Endodermal cell (in vitro differentiated cells): ENCODE results near the gene CTBP1. TPM values are rescaled to one million over a fixed set of nuclear protein-coding genes. Genes with fewer than 3 reads are reported as not detected.

Experiments
- DNase-seq: peaks from one replicate; pipeline ENCODE4 v3.0.0-alpha.2; 2017
- H3K27ac ChIP-seq: 2 replicates; pipeline ENCODE4 v1.5.1; 2013; ENCODE audit warnings: mild to moderate bottlenecking, low read depth, low read length, moderate library complexity
- H3K27me3 ChIP-seq: 2 replicates; pipeline ENCODE4 v1.6.1; 2013; ENCODE audit warnings: mild to moderate bottlenecking, low read length, moderate library complexity; ENCODE audit not compliant: insufficient read depth, control insufficient read depth, poor library complexity, severe bottlenecking
- H3K36me3 ChIP-seq: 2 replicates; pipeline ENCODE4 v1.7.0; 2013; ENCODE audit warnings: mild to moderate bottlenecking, low read length, moderate library complexity; ENCODE audit not compliant: control insufficient read depth, insufficient read depth
- H3K4me1 ChIP-seq: one replicate; pipeline ENCODE4 v1.7.0; 2013; ENCODE audit warnings: low read length; ENCODE audit not compliant: control insufficient read depth, insufficient read depth
- H3K4me3 ChIP-seq: 2 replicates; pipeline ENCODE4 v1.5.1; 2013; ENCODE audit warnings: mild to moderate bottlenecking, low read length, moderate library complexity
- H3K9ac ChIP-seq: 2 replicates; pipeline ENCODE4 v1.6.1; 2013; ENCODE audit warnings: mild to moderate bottlenecking, low read length, moderate library complexity; ENCODE audit not compliant: poor library complexity, severe bottlenecking; ENCODE audit errors: extremely low read depth
- H3K9me3 ChIP-seq: 2 replicates; pipeline ENCODE4 v1.6.1; 2013; ENCODE audit warnings: mild to moderate bottlenecking, low read length, moderate library complexity; ENCODE audit not compliant: control insufficient read depth
- H3K27ac Mint-ChIP-seq: 2 replicates; pipeline ENCODE4 v1.8.0; 2020; ENCODE audit warnings: mixed read lengths
- H3K27me3 Mint-ChIP-seq: 2 replicates; pipeline ENCODE4 v1.8.0; 2021; ENCODE audit warnings: mild to moderate bottlenecking, mixed read lengths; ENCODE audit not compliant: insufficient read depth
- H3K36me3 Mint-ChIP-seq: 2 replicates; pipeline ENCODE4 v1.8.0; 2020; ENCODE audit warnings: low read depth, mixed read lengths
- H3K4me1 Mint-ChIP-seq: 2 replicates; pipeline ENCODE4 v1.8.0; 2020; ENCODE audit warnings: mixed read lengths
- H3K4me3 Mint-ChIP-seq: 2 replicates; pipeline ENCODE4 v1.8.0; 2020; ENCODE audit warnings: mild to moderate bottlenecking, moderate library complexity, mixed read lengths
- H3K9me3 Mint-ChIP-seq: 2 replicates; pipeline ENCODE4 v1.8.0; 2020; ENCODE audit warnings: mild to moderate bottlenecking, mixed read lengths
- WGBS, 2 experiments: methylation state at CpG; one replicate each; pipeline versions ENCODE4 v1.1.5 to v1.1.7; 2013; ENCODE audit warnings: missing lambda C conversion rate in 2 of 2, mixed read lengths in 1 of 2; ENCODE audit not compliant: insufficient coverage in 1 of 2, insufficient read length in 1 of 2; 5-methylcytosine and 5-hydroxymethylcytosine counted together
- total RNA-seq, 2 donors: library from RNA; stranded (reverse); fragmentation: NEBNext Ultra II Directional in 1 of 2; extraction: Animal tissue kit (Norgen Biotek cat#: 25700) in 1 of 2; gene quantifications; 2 replicates in 1 of 2; 3 replicates in 1 of 2; pipeline ENCODE4 v1.2.1, GENCODE V29; 2021
- TF ChIP-seq, protein P1 (sequence below): fragments of 200-600 bp; sonication (generic); conservative IDR thresholded peaks from 2 replicates; pipeline ENCODE4 v1.5.0; 2021; ENCODE audit warnings: antibody characterized with exemption, mild to moderate bottlenecking

CTBP1 gene
- total RNA-seq, 2 donors from 2014 or later, result 181 to 189 TPM

- TF ChIP-seq, protein P1, sequence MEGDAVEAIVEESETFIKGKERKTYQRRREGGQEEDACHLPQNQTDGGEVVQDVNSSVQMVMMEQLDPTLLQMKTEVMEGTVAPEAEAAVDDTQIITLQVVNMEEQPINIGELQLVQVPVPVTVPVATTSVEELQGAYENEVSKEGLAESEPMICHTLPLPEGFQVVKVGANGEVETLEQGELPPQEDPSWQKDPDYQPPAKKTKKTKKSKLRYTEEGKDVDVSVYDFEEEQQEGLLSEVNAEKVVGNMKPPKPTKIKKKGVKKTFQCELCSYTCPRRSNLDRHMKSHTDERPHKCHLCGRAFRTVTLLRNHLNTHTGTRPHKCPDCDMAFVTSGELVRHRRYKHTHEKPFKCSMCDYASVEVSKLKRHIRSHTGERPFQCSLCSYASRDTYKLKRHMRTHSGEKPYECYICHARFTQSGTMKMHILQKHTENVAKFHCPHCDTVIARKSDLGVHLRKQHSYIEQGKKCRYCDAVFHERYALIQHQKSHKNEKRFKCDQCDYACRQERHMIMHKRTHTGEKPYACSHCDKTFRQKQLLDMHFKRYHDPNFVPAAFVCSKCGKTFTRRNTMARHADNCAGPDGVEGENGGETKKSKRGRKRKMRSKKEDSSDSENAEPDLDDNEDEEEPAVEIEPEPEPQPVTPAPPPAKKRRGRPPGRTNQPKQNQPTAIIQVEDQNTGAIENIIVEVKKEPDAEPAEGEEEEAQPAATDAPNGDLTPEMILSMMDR, result no peak
- Histone ChIP-seq H3K9ac (no peak overlapping the region), H3K4me3 (no peak overlapping the region), H3K9me3 (no peaks in the 10 kb centered on the region), H3K27me3 (no peaks in the 10 kb centered on the region), H3K4me1 (no peaks in the 10 kb centered on the region), H3K27ac (no peak overlapping the region), H3K36me3 (peaks cover 32% of the 10 kb centered on the region)
- Mint-ChIP-seq H3K9me3 (no peaks in the 10 kb centered on the region), H3K27ac (no peak overlapping the region), H3K4me1 (no peaks in the 10 kb centered on the region), H3K27me3 (no peaks in the 10 kb centered on the region), H3K36me3 (peaks cover 31% of the 10 kb centered on the region), H3K4me3 (no peak overlapping the region)
- 95 to 98% methylated on average over 15 to 21 of the region's 21 CpGs for WGBS, 2 experiments
- no peak for DNase-seq
Measured at GRCh38 chr4:1216869-1217294, 32.0 kb downstream of the CTBP1 start.

DNA sequence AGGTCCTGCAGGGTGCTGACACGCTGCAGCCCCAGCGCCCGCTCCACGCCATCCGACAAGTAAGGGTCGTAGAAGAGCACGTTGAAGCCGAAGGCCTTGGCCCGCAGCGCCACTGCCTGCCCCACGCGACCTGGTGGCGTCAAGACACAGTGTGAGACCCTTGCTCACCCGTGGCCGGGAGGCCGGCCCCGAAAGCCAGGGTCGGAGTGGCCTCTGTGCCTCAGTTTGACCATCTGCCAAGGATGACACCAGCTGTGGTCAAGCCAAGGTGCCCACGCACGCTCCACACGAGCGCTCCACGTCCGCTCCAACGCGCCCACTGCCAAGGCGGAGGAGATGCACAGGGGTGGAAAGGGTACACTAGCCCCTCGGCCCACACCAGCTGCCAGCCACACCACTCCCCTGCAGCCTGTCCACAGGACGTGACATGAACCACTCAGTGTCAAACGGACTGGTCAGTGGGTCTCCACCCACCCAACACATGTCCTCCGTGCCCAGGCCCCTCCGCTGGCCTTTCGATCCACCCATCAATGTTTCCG lies 32.8 kb downstream of the CTBP1 start:
- no peak overlapping the region for H3K27ac ChIP-seq
- no peak for DNase-seq
- 95% methylated on average over 24 to 34 of the region's 34 CpGs for WGBS, 2 experiments
- H3K36me3 ChIP-seq, result peaks cover 25% of the 10 kb centered on the region
- no peak overlapping the region for H3K9ac ChIP-seq
- Mint-ChIP-seq H3K4me1 (no peaks in the 10 kb centered on the region), H3K4me3 (no peak overlapping the region), H3K9me3 (no peaks in the 10 kb centered on the region), H3K36me3 (peaks cover 33% of the 10 kb centered on the region), H3K27ac (no peak overlapping the region), H3K27me3 (no peaks in the 10 kb centered on the region)
- H3K27me3 ChIP-seq, result no peaks in the 10 kb centered on the region
- TF ChIP-seq, protein P1, result no peak
- H3K9me3 ChIP-seq, result no peaks in the 10 kb centered on the region
- no peak overlapping the region for H3K4me3 ChIP-seq
- H3K4me1 ChIP-seq, result no peaks in the 10 kb centered on the region

- Mint-ChIP-seq H3K9me3 (no peaks in the 10 kb centered on the region), H3K4me1 (no peaks in the 10 kb centered on the region), H3K27me3 (no peaks in the 10 kb centered on the region), H3K36me3 (peaks cover 31% of the 10 kb centered on the region), H3K27ac (no peak overlapping the region), H3K4me3 (no peak overlapping the region)
- no peak for DNase-seq
- no peak overlapping the region for H3K4me3 ChIP-seq
- H3K9me3 ChIP-seq, result no peaks in the 10 kb centered on the region
- TF ChIP-seq, protein P1, result no peak
- no peak overlapping the region for H3K27ac ChIP-seq
- no peaks in the 10 kb centered on the region for H3K27me3 ChIP-seq
- peaks cover 23% of the 10 kb centered on the region for H3K36me3 ChIP-seq
- 96% methylated on average over 24 to 31 of the region's 31 CpGs for WGBS, 2 experiments
- no peaks in the 10 kb centered on the region for H3K4me1 ChIP-seq
- H3K9ac ChIP-seq, result no peak overlapping the region
Measured at GRCh38 chr4:1215141-1216075, 33.5 kb downstream of the CTBP1 start.
